HG03097 (cell line): ENCODE data around the gene SLC25A6.
"Not testable (repeated sequence)": the region's sequence is repeated elsewhere in the genome, so short reads cannot be mapped to it uniquely, and the experiment has no call there.

ENCODE experiments used
- ATAC-seq: cut with Tn5 transposase; IDR thresholded peaks from one replicate; pipeline ENCODE4 v1.9.1; 2021; ENCODE audit not compliant: unreplicated experiment, low FRiP score

SLC25A6 gene

GRCh38 chrX:1391370-1391706, 575 bp downstream of the SLC25A6 start:
- ATAC-seq = no peak

DNA sequence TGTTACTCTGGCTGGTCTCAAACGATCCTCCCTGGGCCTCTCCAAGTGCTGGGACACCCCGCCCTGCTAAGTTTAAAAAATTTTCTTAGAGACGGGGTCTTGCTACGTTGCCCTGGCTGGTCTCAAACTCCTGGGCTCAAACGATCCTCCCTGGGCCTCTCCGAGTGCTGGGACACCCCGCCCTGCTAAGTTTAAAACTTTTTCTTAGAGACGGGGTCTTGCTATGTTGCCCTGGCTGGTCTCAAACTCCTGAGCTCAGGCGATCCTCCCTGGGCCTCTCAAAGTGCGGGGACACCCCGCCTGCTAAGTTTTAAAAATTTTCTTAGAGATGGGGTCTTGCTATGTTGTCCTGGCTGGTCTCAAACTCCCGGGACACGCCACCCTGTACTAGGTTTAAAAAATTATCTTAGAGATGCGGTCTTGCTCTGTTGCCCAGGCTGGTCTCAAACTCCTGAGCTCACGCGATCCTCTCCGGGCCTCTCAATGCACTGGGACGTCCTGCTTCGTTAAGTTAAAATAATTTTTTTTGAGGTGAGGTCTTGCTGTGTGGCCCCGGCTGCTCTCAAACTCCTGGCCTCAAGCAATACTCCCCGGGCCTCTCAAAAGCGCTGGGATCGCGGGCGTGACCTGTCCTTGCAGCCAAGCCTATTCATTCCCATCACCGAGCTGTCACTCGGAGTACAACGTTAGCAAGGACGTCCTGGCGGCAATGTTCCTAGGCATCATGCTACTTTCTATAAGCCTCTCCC, 1.1 kb downstream of the SLC25A6 start:
- ATAC-seq = no peak

GRCh38 chrX:1389993-1390285, 2.0 kb downstream of the SLC25A6 start:
- no peak for ATAC-seq

DNA sequence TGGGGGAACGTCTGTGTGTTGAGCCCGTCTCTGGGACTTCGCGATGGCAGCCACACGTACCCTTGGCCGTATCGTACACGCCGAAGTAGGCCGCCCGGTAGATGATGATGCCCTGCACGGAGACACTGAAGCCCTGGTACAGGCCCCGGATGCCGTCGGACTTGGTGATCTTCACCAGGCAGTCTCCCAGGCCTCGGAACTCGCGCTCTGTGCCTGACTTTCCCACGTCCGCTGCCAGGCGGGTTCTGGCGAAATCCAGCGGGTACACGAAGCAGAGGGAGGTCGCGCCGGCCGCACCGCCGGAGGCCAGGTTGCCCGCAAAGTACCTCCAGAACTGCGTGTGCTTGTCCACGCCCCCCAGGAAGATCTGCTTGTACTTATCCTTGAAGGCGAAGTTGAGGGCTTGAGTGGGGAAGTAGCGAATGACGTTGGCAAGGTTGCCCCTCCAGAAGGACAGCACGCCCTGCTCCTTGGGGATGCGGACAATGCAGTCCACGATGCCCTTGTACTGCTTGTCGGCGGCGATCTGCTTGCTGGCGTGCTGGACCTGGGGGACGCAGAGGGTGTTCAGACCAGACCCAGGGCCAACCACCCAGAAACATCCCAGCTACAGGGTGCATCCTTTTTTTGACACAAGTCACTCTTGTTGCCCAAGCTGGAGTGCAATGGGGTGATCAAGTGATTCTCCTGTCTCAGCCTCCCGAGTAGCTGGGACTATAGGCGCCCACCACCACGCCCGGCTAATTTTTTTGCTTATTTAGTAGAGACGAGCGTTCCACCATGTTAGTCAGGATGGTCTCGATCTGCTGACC, 2.5 kb downstream of the SLC25A6 start:
- ATAC-seq = no peak

DNA sequence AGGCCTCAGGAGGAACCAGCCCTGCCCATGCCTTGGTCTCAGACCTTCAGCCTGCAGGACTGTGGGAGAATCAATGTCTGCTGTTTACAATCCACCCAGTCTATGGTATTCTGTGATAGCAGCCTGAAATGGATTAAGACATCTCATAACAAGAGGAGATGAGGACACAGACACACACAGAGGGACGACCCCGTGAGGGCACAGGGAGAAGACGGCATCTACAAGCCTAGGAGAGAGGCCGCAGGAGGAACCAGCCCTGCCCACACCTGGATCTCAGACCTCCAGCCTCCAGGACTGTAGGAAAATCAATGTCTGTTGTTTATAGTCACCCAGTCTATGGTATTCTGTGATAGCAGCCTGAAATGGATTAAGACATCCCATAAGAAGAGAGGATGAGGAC, 3.3 kb downstream of the SLC25A6 start:
- ATAC-seq = no peak

DNA sequence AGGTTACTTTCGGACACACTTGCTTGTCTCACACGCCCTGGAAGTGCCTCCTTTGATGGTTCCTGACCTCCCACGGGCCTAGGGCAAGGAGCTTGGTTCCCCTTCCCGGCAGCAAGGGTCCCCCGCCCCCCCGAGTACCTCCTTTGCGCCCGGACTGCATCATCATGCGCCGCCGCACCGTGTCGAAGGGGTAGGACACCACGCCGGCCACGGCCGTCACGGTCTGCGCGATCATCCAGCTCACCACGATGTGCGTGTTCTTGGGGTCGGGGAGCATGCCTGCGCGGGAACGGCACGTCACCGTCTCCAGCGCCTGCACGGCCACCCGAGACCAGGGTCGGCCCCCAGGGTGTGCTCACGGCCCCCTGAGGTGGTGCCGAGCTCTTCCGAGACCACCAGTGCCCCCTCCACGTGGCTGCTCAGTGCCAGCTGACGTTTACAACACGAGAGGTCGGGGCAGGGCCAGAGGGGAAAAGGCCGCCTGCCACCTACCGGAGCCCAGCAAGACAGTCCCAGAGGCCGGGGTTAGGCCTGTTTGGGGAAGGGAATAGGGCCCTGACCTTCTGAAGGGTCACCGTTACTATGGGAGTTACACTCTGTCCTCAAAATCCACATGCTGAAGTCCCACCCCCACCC, 4.7 kb downstream of the SLC25A6 start:
- no peak for ATAC-seq

GRCh38 chrX:1386338-1387127, 5.4 kb downstream of the SLC25A6 start:
- no peak for ATAC-seq

GRCh38 chrX:1385253-1386223, 6.4 kb downstream of the SLC25A6 start:
- no peak for ATAC-seq

- ATAC-seq = no peak
Observed at GRCh38 chrX:1384658-1385252, 7.2 kb downstream of the SLC25A6 start.

DNA sequence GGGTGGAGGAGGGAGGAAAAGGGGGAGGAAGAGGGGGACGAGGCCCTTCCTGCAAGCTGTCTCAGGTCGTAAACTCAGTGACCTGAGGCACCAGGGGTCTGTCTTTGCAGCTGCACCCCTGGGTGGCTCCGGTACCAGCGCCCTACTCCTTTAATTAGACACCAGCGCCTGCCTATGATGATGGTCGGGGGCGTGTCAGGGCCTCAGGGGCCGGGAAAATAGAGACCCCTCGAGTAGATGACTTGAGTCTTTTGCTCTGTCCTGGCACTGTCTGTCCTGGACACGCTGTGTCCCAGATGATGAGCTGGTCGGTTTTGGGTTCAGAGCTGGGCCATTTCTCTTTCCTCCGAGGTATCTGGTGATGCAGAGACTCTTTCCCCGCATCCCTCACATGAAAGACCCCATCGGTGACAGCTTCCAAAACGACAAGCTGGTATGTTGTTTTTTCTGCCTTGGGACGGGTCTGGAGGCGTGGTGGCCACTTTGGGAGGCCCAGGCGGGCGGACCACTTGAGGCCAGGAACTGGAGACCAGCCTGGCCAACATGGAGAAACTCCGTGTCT, 11.2 kb downstream of the SLC25A6 start:
- ATAC-seq = no peak

GRCh38 chrX:1378306-1378759, 13.6 kb downstream of the SLC25A6 start:
- no peak for ATAC-seq

DNA sequence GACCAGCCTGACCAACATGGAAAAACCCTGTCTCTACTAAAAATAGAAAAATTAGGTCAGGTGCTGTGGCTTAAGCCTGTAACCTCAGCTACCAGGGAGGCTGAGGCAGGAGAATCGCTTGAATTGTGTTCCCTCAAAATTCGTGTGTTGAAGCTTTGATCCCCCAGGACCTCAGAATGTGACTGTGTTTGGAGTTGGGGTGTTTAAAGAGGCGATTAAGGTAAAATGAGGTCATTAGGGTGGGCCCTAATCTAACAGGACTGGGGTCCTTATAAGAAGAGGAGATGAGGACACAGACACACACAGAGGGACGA, 23.6 kb downstream of the SLC25A6 start:
- no peak for ATAC-seq

GRCh38 chrX:1366363-1366762, 25.6 kb downstream of the SLC25A6 start:
- ATAC-seq = not testable (repeated sequence)

- ATAC-seq = no peak
Observed at GRCh38 chrX:1361910-1362309, 30.0 kb downstream of the SLC25A6 start.

DNA sequence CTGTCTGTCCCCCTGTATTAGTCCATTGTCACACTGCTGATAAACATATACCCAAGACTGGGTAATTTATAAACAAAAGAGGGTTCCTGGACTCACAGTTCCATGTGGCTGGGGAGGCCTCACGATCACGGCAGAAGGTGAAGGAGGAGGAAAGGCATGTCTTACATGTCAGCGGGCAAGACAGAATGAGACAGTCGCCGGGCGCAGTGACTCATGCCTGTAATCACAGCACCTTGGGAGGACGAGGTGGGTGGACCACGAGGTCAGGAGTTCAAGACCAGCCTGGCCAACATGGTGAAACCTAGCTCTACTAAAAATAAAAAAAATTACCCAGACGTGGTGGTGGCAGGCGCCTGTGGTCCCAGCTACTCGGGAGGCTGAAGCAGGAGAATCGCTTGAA, 30.6 kb downstream of the SLC25A6 start:
- ATAC-seq = no peak

DNA sequence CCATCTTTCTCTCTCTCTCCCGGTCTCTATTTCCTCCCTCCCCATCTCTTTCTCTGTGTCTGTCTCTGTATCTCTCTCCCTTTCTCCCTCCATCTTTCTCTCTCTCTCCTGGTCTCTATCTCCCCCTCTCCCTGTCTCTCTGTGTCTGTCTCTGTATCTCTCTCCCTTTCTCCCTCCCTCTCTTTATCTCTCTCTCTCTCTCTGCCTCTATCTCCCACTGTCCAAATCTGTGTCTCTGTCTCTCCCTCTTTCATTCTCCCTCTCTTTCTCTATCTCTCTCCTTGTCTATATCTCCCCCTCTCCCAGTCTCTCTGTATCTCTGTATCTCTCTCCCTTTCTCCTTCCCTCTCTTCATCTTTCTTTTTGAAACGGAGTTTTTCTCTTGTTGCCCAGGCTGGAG, 31.7 kb downstream of the SLC25A6 start:
- no peak for ATAC-seq

DNA sequence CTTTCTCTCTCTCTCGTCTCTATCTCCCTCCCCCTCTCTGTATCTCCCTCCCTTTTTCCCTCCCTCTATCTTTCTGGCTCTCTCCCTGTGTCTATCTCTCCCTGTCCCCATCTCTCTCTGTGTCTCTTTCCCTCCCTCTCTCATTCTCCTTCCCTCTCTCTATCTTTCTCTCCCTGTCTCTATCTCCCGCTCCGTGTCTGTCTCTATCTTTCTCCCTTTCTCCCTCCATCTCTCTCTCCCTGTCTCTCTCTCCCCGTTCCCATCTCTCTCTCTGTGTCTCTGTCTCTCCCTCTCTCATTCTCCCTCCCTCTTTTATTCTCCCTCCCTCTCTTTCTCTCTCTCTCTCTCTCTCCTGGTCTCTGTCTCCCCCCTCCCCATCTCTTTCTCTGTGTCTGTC, 32.4 kb downstream of the SLC25A6 start:
- no peak for ATAC-seq

DNA sequence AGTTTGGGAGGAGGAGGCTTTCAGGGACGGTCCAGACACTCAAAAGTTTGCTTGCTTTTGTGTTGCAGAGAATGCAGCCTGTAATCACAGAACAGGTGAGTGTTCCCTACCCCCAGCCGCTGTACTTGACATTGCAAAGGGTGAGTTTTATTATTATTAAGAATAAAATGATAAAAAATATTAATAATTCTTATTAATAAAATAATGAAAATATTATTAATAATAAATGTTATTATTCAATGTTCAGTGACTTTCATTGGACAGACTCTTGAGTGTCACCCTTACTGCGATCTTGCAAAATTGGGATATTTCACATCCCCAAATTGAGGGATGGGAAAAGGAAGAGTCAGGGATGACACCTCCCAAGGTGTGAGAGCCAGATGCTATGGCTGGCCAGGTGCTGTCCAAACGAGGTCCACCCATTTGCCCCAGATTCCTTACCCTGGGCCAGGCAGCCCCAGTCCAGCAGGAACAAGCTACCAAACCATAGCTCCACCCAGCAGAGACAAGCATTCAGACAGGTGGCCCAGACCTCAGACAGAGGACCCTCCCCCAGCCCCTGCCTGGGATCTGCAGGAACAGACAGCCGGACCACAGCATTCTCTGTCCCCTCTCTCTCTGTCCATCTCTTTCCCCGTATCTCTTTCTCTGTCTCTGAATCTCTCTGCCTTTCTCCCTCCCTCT, 33.0 kb downstream of the SLC25A6 start:
- no peak for ATAC-seq

DNA sequence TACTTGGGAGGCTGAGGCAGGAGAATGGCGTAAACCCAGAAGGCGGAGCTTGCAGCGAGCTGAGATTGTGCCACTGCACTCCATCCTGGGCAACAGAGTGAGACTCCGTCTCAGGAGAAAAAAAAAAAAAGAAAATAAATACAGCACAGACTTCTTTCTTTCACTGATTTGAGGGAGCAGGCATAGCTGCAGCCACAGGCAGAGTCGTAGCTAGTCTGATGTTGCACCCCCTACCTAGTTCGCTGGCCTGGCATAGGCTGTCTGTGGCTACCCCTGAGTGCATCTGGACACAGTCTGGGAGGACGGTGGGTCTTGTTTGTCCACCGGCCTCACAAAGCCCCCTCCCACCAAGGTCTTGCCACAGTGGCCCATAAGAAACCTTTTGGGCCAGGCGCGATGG, 33.9 kb downstream of the SLC25A6 start:
- no peak for ATAC-seq
